ENCODE results near the gene AOAH.
"Not testable (repeated sequence)": the region's sequence is repeated elsewhere in the genome, so short reads cannot be mapped to it uniquely, and the experiment has no call there.

The AOAH gene

DNA sequence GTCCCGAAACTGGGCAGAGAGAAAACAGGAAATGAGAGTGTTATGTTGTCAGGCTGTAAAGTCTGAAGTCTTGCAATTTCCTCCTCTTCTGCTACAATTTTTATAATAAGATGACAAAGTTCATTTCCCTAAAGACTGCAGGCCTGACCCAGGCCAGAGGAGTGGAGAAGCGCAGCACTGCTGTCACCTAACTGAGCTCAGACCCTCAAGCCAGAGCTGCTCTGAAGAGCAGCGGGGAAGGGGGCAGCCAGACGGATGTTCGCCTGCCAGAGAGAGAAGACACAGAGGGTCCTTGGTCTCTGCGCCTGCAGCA lies 12.6 kb upstream of the AOAH start:
- no peak for DNase-seq (ENCODE audit: low spot score)

DNA sequence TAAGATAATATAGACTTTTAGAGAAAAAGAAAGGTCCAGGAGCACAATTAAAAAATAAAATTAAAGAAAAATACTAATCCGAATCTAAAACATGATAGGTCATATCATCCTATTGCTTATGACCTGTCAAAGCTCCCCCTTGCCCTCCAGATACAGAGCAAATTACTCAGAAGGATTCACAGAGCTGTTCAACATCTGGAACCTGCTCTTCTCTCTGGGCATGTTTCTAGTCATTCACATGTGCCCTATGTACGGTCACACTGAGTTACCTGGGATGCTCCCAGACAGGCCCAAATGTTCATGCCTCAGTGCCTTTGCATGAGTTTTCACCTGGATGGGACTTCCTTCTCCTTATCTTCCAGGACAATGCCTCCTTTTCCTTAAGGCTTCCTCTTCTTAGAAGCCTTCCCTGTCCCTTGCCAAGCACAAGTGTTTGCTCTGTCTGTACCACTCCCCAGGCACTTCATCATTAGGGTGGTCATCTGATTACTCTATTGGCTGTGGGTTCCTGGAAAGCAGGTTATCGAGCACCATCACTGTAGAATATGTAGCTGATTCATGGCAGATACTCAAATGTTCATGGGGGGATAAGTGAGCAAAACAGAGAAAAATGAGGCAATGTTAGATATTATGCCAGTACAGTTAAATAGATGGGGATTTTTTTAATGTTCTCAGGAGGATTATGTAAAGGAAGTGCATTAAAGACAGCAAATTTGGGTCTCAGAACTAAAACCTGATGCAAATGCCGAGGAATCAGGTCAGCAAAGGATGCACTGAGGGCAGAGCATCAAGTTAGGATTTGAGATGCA lies 12.0 kb upstream of the AOAH start:
- DNase-seq (ENCODE audit: low spot score) = no peak

- DNase-seq (ENCODE audit: low spot score) = no peak
These were observed 10.9 kb upstream of the AOAH start for GRCh38 chr7:36735172-36735571.

- DNase-seq (ENCODE audit: low spot score) = no peak
These were observed 10.4 kb upstream of the AOAH start for GRCh38 chr7:36734731-36735130.

- no peak for DNase-seq (ENCODE audit: low spot score)
These were observed 9.1 kb upstream of the AOAH start for GRCh38 chr7:36733411-36733810.

DNA sequence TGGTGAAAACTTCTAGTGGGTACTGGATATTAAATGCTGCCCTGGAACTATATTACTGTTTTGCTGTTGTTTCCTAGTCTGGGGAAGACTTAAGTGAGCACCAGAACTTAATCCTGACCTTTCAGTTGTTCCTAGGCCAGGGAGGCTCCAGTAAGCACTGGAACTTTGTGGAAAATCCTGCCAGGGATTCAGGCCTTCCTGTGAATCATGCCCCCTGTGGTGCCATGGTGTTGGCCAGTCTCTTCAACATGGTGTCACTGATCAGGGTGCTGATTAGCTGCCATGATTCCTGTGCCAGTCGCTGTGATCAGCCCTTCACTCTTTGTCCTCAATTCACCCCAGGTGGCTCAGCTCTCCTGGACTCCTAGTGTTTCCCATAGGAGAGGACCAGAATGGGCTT lies 8.5 kb upstream of the AOAH start:
- DNase-seq (ENCODE audit: low spot score) = no peak

DNA sequence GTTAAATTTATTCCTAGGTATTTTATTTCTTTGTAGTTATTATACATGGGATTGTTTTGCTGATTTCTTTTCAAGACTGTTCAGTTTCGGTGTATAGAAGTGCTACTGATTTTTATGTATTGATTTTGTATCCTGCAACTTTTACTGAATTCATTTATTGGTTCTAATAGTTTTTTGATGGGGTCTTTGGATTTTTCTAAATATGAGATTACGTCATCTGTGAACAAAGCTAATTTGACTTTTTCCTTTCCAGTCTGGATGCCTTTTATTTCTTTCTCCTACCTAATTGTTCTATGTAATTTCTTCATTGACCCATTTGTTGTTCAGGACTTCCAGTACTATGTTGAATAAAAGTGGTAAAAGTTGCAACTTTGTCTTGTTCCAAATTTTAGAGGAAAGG lies 5.8 kb upstream of the AOAH start:
- no peak for DNase-seq (ENCODE audit: low spot score)

GRCh38 chr7:36728143-36728542 lies 3.8 kb upstream of the AOAH start:
- DNase-seq (ENCODE audit: low spot score) = no peak

GRCh38 chr7:36726806-36727503 lies 2.7 kb upstream of the AOAH start:
- DNase-seq (ENCODE audit: low spot score) = no peak

DNA sequence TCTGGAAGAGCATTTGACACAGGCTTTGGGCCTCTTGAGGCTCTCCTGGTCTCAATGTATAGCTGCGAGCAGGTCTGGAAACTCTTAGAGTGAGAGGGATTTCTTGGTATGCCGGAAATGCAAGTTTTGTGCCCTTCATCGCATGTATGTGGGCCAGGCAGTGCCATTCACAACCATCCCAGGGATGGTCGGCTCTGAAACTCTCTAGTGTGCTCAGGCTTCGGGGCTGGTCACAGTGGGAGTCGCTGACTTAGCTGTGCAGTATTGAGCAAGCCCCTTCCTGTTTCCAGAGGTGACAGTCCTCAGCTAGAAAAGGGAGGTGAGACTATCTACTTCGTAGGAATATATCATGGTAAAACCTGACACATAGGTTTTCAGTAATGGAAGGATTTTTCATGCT lies 2.0 kb upstream of the AOAH start:
- DNase-seq (ENCODE audit: low spot score) = no peak

- no peak for DNase-seq (ENCODE audit: low spot score)
These were observed 702 bp upstream of the AOAH start for GRCh38 chr7:36724996-36725395.

- DNase-seq (ENCODE audit: low spot score) = no peak
These were observed 1.0 kb downstream of the AOAH start for GRCh38 chr7:36723291-36723690.

GRCh38 chr7:36719083-36719632 lies 5.1 kb downstream of the AOAH start:
- no peak for DNase-seq (ENCODE audit: low spot score)

GRCh38 chr7:36717586-36717985 lies 6.7 kb downstream of the AOAH start:
- no peak for DNase-seq (ENCODE audit: low spot score)

GRCh38 chr7:36716802-36717201 lies 7.5 kb downstream of the AOAH start:
- DNase-seq (ENCODE audit: low spot score) = not testable (repeated sequence)

GRCh38 chr7:36712015-36712414 lies 12.3 kb downstream of the AOAH start:
- no peak for DNase-seq (ENCODE audit: low spot score)

DNA sequence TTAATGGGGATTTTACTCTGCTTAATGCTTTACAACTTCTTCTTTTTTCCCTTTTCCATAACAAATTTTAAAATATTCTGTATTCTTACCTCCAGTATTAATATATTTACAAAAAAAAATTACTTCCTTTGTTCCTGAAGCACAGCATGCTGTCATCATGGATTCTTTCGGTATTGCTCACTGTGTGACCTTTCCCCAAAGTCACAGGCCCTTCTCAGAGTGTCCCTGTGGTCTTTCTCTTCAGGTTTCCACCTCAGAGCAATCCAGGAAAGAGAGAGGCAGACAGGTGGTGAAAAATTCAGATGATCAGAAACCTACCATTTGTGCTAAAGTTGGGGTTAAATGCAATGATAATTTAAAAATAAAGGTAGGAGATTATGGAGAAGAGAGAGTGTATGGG lies 13.0 kb downstream of the AOAH start:
- DNase-seq (ENCODE audit: low spot score) = no peak

DNA sequence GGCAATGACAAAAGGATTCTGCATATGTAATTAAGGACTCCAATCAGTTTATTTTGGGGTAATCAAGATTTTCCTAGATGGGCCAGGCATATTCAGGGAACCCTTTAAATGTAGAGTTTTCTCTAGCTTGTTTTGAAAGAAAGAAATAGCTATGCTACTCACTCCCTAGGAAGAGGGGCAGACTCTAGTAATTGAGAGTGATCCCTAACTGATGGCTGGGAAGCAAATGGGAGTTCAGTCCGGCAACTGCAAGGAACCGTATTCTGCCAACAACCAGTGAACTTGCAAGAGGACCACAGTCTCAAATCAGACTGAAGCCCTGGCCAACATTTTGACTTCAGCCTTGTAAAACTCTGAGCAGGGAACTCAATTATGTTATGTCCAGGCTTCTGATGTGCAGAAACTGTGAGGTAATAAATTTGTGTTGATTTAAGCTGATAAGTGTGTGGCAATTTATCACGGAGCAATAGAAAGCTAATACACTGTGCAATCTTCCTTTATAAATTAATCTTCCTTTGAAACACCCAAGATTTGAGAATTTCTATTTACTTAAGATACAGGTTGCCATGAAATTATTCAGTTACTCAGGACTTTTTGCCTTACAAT lies 14.0 kb downstream of the AOAH start:
- no peak for DNase-seq (ENCODE audit: low spot score)

GRCh38 chr7:36708767-36709166 lies 15.5 kb downstream of the AOAH start:
- no peak for DNase-seq (ENCODE audit: low spot score)

DNA sequence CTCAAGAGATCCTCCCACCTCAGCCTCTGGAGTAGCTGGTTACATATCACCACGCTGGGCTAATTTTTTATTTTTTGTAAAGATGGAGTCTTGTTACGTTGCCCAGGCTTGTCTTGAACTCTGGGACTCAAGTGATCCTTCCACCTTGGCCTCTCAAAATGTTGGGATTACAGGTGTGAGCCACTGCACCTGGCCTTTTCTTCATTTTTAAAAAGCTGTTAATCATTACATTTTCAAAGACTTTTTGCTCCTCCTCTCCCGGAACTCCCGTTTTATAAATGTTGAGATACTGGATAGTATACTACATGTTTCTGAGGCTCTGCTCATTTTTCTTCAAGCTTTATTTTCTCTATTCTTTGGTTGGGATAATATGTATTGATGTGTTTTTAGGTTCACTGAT lies 16.4 kb downstream of the AOAH start:
- DNase-seq (ENCODE audit: low spot score) = no peak

DNA sequence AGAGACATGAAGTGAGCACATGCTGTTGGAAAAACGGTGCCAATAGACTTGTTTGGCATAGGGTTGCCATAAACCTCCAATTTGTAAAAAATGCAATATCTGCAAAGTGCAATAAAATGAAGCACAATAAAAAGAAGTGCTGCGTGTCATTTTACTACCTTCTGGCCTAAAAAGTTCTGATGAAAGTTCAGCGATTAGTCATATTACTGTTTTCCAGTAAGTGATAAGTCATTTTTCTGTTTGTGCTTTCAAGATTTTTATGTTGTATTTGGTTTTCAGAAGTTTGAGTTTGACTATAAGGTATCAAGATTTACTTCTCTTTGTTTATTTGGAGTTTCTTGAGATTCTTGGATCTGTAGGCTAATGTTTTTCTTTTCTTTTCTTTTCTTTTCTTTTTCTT lies 16.8 kb downstream of the AOAH start:
- DNase-seq (ENCODE audit: low spot score) = no peak

- not testable (repeated sequence) for DNase-seq (ENCODE audit: low spot score)
These were observed 20.4 kb downstream of the AOAH start for GRCh38 chr7:36703860-36704259.

- DNase-seq (ENCODE audit: low spot score) = no peak
These were observed 31.8 kb downstream of the AOAH start for GRCh38 chr7:36692456-36692855.
